Choroid plexus epithelial cell (primary cell): ENCODE results near the gene SH3PXD2A.

ENCODE experiments used
- DNase-seq: peaks from one replicate; pipeline ENCODE4 v3.0.0-alpha.2; 2010; ENCODE audit warnings: low read depth
- H3K4me3 ChIP-seq: 2 replicates; pipeline ENCODE4 v1.5.1; 2011; ENCODE audit warnings: low read depth, mild to moderate bottlenecking, control low read depth, low read length, moderate library complexity
- CTCF ChIP-seq: conservative IDR thresholded peaks from 2 replicates; pipeline ENCODE4 v1.5.1; 2011; ENCODE audit warnings: low read depth, mild to moderate bottlenecking, control low read depth, inconsistent platforms, low read length, moderate library complexity

SH3PXD2A gene

DNA sequence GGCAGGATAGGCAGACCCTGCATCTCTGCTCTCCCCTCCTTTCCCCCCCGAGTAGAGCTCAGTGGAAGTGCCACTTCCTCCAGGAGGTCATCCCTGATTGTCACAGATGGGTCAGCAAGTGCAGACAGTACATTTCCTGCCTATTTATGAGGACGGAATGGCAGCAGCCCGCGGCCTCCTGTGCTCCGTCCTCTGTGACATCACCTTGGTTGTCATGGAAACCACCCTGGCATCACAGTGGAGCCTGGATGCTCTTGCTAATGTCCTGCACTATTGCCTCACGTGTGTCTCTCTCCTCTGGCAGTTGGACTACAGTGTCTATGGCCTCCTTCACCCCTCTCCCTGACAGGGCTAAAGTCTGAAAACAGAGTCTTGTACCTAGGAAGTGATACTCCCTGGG is 148.6 kb downstream of the SH3PXD2A start:
- no peak for DNase-seq
- TF ChIP-seq CTCF, result no peak

DNA sequence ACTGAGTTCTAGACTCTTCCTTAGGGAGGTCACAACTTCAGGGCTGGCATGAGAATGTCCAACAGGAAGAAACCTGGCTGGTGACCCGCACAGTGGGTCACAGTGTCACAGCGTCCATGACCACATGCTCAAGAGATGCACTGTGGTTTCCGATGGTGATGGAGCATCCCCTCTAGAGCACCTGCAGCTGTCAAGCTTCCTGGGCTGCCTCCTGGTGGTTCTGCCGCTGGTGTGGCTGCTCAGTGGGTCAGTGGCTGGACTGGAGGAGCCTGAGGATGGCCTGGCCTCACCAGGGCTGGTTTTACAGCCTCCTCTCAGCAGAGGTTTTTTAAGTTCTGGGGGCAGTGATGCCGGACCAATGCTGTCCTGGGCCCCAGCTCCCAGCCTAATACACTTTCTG is 149.3 kb downstream of the SH3PXD2A start:
- H3K4me3 ChIP-seq, result no peak overlapping the region
- no peak for DNase-seq
- TF ChIP-seq CTCF, result no peak

More for the DNA sequence above, 148.6 kb downstream of the SH3PXD2A start:
- H3K4me3 ChIP-seq, result no peak overlapping the region

- TF ChIP-seq CTCF, result no peak
- DNase-seq, result no peak
- no peak overlapping the region for H3K4me3 ChIP-seq
Observed at GRCh38 chr10:103703941-103704919, 151.1 kb downstream of the SH3PXD2A start.

GRCh38 chr10:103701380-103702222 is 153.8 kb downstream of the SH3PXD2A start:
- TF ChIP-seq CTCF, result no peak
- no peak overlapping the region for H3K4me3 ChIP-seq

GRCh38 chr10:103700436-103700715 is 155.0 kb downstream of the SH3PXD2A start:
- no peak overlapping the region for H3K4me3 ChIP-seq
- no peak for DNase-seq
- TF ChIP-seq CTCF, result no peak

More at GRCh38 chr10:103701380-103702222, 153.8 kb downstream of the SH3PXD2A start:
- DNase-seq, result no peak

- no peak for DNase-seq
- H3K4me3 ChIP-seq, result no peak overlapping the region
- peak; percentile 48 for TF ChIP-seq CTCF
Observed at GRCh38 chr10:103699611-103700435, 155.6 kb downstream of the SH3PXD2A start.
